GM20000 (cell line): ENCODE measurements around the gene TRIO.

Experiments
- DNase-seq: peaks from one replicate; pipeline ENCODE4 v3.0.0; 2012; ENCODE audit warnings: low spot score
- CTCF ChIP-seq: IDR thresholded peaks from 2 replicates; pipeline ENCODE4 v1.5.1; 2012; ENCODE audit warnings: mild to moderate bottlenecking, control low read depth; ENCODE audit errors: extremely low read depth, missing control alignments

Gene TRIO

GRCh38 chr5:14507156-14507941 is 364.2 kb downstream of the TRIO start:
- TF ChIP-seq CTCF, result no peak
- no peak for DNase-seq

GRCh38 chr5:14508046-14508445 is 364.9 kb downstream of the TRIO start:
- no peak for TF ChIP-seq CTCF
- no peak for DNase-seq

- TF ChIP-seq CTCF, result no peak
Observed at GRCh38 chr5:14509556-14509955, 366.4 kb downstream of the TRIO start.

GRCh38 chr5:14510156-14510734 is 367.1 kb downstream of the TRIO start:
- TF ChIP-seq CTCF, result no peak
- DNase-seq, result no peak

More at GRCh38 chr5:14509556-14509955, 366.4 kb downstream of the TRIO start:
- DNase-seq, result no peak

- no peak for DNase-seq
- TF ChIP-seq CTCF, result no peak
Observed at GRCh38 chr5:14510880-14511279, 367.7 kb downstream of the TRIO start.

GRCh38 chr5:14512574-14512973 is 369.4 kb downstream of the TRIO start:
- no peak for DNase-seq
- no peak for TF ChIP-seq CTCF

- DNase-seq, result no peak
- TF ChIP-seq CTCF, result no peak
Observed at GRCh38 chr5:14513266-14513665, 370.1 kb downstream of the TRIO start.
